Adrenal gland (tissue), 12 donors: Measurements from ENCODE around the gene SH3BP2. TPM values are rescaled to one million over a fixed set of nuclear protein-coding genes. Genes with fewer than 3 reads are reported as not detected.
A peak's percentile ranks its signal among the peaks of the same experiment; 100 is the strongest.

Experiments used
- DNase-seq, 7 donors: peaks; one replicate each; pipeline ENCODE4 v3.0.0-alpha.2; 2019 to 2020
- H3K27ac ChIP-seq, 5 donors: fragments of 200-600 bp; sonication (generic) in 4 of 5; 1 replicate in 3 of 5; 2 replicates in 2 of 5; pipeline versions ENCODE4 v1.5.1 to v1.8.0; 2016 to 2020; ENCODE audit warnings: mild to moderate bottlenecking in 1 of 5
- H3K27me3 ChIP-seq: fragments of 200-600 bp; 2 replicates; pipeline ENCODE4 v1.8.0; 2021
- H3K36me3 ChIP-seq, 2 donors: fragments of 200-600 bp; replicated peaks in 1 of 2; 1 replicate in 1 of 2; 2 replicates in 1 of 2; pipeline versions ENCODE4 v1.5.1 to v1.8.0; 2018 to 2022
- H3K4me1 ChIP-seq, 2 donors: fragments of 200-600 bp; replicated peaks in 1 of 2; 1 replicate in 1 of 2; 2 replicates in 1 of 2; pipeline versions ENCODE4 v1.5.1 to v1.8.0; 2018 to 2021
- H3K4me3 ChIP-seq, 4 donors: fragments of 200-600 bp; sonication (generic) in 3 of 4; one replicate each; pipeline ENCODE4 v1.5.1; 2016 to 2018
- H3K9me3 ChIP-seq, 3 donors: fragments of 200-600 bp; sonication (generic) in 1 of 3; replicated peaks in 1 of 3; 1 replicate in 2 of 3; 2 replicates in 1 of 3; pipeline versions ENCODE4 v1.5.1 to v1.8.0; 2016 to 2021
- CTCF ChIP-seq, 6 experiments: fragments of 450-650 bp in 4 of 6; fragments of 200-600 bp in 2 of 6; sonication (generic) in 1 of 6; IDR thresholded peaks; 1 replicate in 5 of 6; 2 replicates in 1 of 6; pipeline versions ENCODE4 v1.5.1 to v1.8.0; 2016 to 2021; ENCODE audit warnings: antibody characterized with exemption in 6 of 6, mild to moderate bottlenecking in 2 of 6, moderate library complexity in 1 of 6
- POLR2A ChIP-seq, 2 donors: fragments of 450-650 bp; IDR thresholded peaks; one replicate each; pipeline ENCODE4 v1.6.1; 2017; ENCODE audit warnings: antibody characterized with exemption in 2 of 2, mild to moderate bottlenecking in 2 of 2, moderate library complexity in 1 of 2
- WGBS, 4 donors: extraction: QIAGEN DNeasy Blood & Tissue Kit in 2 of 4; methylation state at CpG; one replicate each; pipeline versions ENCODE4 v1.1.5 to v1.1.7; 2013 to 2017; 5-methylcytosine and 5-hydroxymethylcytosine counted together
- intact Hi-C, 2 donors: fragments of 100-400 bp; cut with DNase I; formaldehyde crosslinking; loops; one replicate each; pipeline versions ENCODE4 v1.14.1 to v1.15.0; 2022 to 2023
- polyA plus RNA-seq, 3 donors: library from polyadenylated mRNA; stranded (reverse); fragments of 200-250 nt in 2 of 3; fragments of 350-450 nt in 1 of 3; fragmentation: Illumina TruSeq in 1 of 3; extraction: RNeasy Lipid Tissue Mini Kit (QIAGEN cat#74804) in 1 of 3; gene quantifications; one replicate each; pipeline ENCODE4 v1.2.3, GENCODE V29; 2013 to 2014
- total RNA-seq, 9 donors: library from RNA; depleted of rRNA in 4 of 9; stranded (reverse); fragments of >200 nt in 4 of 9; fragments of 120-200 nt in 1 of 9; fragmentation: NEBNext Ultra II Directional in 1 of 9; extraction: Animal tissue kit (Norgen Biotek cat#: 25700) in 1 of 9; gene quantifications; one replicate each; pipeline versions ENCODE4 v1.1.0 to v1.2.4, GENCODE V29; 2013 to 2023
- donor health status: healthy with polysubstance abuse.
- donor health status: Bipolar disorder and iron deficiency.
- donor health status: DM: yes; HTN: yes; CAD: no.
- donor health status: DM: no; HTN: no; CAD: no.
- donor health status: DM: no; HTN: no; CAD: no.
- donor health status: DM: yes; HTN: yes; CAD: no.

SH3BP2 gene
- total and polyA plus RNA-seq, 12 donors = 7.7 to 160 (median 36.3) TPM

GRCh38 chr4:2788101-2788500 is 4.8 kb upstream of the SH3BP2 start:
- H3K27me3 ChIP-seq = no peaks in the 10 kb centered on the region
- peak overlapping the region in 2 of 5 donors; percentile 47 to 77 for H3K27ac ChIP-seq
- H3K36me3 ChIP-seq = no peaks in the 10 kb centered on the region
- H3K9me3 ChIP-seq = no peaks in the 10 kb centered on the region
- 85 to 95% (median 91%) methylated on average over 6 to 7 of the region's 7 CpGs for WGBS, 4 donors
- TF ChIP-seq CTCF (IDR thresholded peaks at IDR 0.05) (no peak), POLR2A (IDR thresholded peaks at IDR 0.05) (no peak)
- no peak overlapping the region for H3K4me3 ChIP-seq
- DNase-seq = no peak
- H3K4me1 ChIP-seq = peaks cover 0 to 26% of the 10 kb centered on the region in 2 donors
- intact Hi-C loops = no loop called here

GRCh38 chr4:2788532-2789103 is 4.3 kb upstream of the SH3BP2 start:
- DNase-seq = peak in 4 of 7 donors; percentile 31 to 54 (median 36)
- H3K27ac ChIP-seq = no peak overlapping the region

GRCh38 chr4:2789351-2789750 is 3.5 kb upstream of the SH3BP2 start:
- TF ChIP-seq POLR2A (IDR thresholded peaks at IDR 0.05) (no peak), CTCF (IDR thresholded peaks at IDR 0.05) (no peak)
- Histone ChIP-seq H3K27me3 (no peaks in the 10 kb centered on the region), H3K27ac (no peak overlapping the region), H3K36me3 (no peaks in the 10 kb centered on the region), H3K9me3 (no peaks in the 10 kb centered on the region), H3K4me3 (no peak overlapping the region), H3K4me1 (peaks cover 3 to 37% of the 10 kb centered on the region in 2 donors)
- DNase-seq = no peak
- intact Hi-C loops = no loop called here
- WGBS, 4 donors = 96 to 99% (median 97%) methylated on average over 5 of the region's 5 CpGs

More at GRCh38 chr4:2788532-2789103, 4.3 kb upstream of the SH3BP2 start:
- Histone ChIP-seq H3K36me3 (no peaks in the 10 kb centered on the region), H3K9me3 (no peaks in the 10 kb centered on the region), H3K27me3 (no peaks in the 10 kb centered on the region), H3K4me1 (peaks cover 0 to 30% of the 10 kb centered on the region in 2 donors), H3K4me3 (no peak overlapping the region)
- TF ChIP-seq POLR2A (IDR thresholded peaks at IDR 0.05) (no peak), CTCF (IDR thresholded peaks at IDR 0.05) (no peak)
- 72 to 100% (median 84%) methylated on average over 2 to 4 of the region's 4 CpGs for WGBS, 4 donors
- intact Hi-C loops = no loop called here

GRCh38 chr4:2789793-2790582 is 2.9 kb upstream of the SH3BP2 start:
- intact Hi-C loops = no loop called here
- DNase-seq = no peak
- Histone ChIP-seq H3K36me3 (no peaks in the 10 kb centered on the region), H3K27ac (no peak overlapping the region), H3K4me1 (peaks cover 9 to 43% of the 10 kb centered on the region in 2 donors), H3K4me3 (no peak overlapping the region), H3K27me3 (no peaks in the 10 kb centered on the region), H3K9me3 (no peaks in the 10 kb centered on the region)
- WGBS, 4 donors = 91 to 93% (median 92%) methylated on average over 19 to 24 of the region's 24 CpGs
- no peak for TF ChIP-seq POLR2A (IDR thresholded peaks at IDR 0.05)
- TF ChIP-seq CTCF (IDR thresholded peaks at IDR 0.05) = no peak
